Measurements from ENCODE around the gene IFT20. TPM values are rescaled to one million over a fixed set of nuclear protein-coding genes. Genes with fewer than 3 reads are reported as not detected.

IFT20 gene
- polyA plus RNA-seq, 1 donor (not counting 4 experiments of a cell fraction or from before 2014, with no cell fraction given) = 28.7 TPM

GRCh38 chr17:28357061-28357900 is 22.0 kb upstream of the IFT20 start, which contains the start of gene POLDIP2:
Gene POLDIP2 (minus strand): TSS chr17:28357527. CDS start chr17:28357448, 79 bp downstream.
- no peaks in the 10 kb centered on the region for H3K27me3 ChIP-seq (ENCODE audit: control insufficient read depth, extremely low read depth, insufficient read depth, low read length)
- peak within 1 kb of the TSS; percentile 92 to 98 (median 97) for H3K4me3 ChIP-seq (ENCODE audit: control insufficient read depth in 2 of 3, extremely low read depth in 1 of 3, insufficient read depth in 2 of 3, low read depth in 1 of 3, low read length in 3 of 3)
- peak within 1 kb of the TSS; percentile 99 for H3K4me2 ChIP-seq (ENCODE audit: control insufficient read depth, extremely low read depth, insufficient read depth, low read depth, low read length)
- dilution Hi-C loops (cut with MboI; ENCODE audit: extremely low pct_ligation_motif_present, low sequenced_read_pairs) = no loop called here
- peak within 1 kb of the TSS; percentile 91 for H2AFZ ChIP-seq (ENCODE audit: control insufficient read depth, low read length)
- H3K36me3 ChIP-seq (ENCODE audit: control insufficient read depth in 2 of 2, extremely low read depth in 1 of 2, insufficient read depth in 2 of 2, low read length in 2 of 2) = peaks cover 32 to 35% of the 10 kb centered on the region in 2 experiments
- peaks cover 35% of the 10 kb centered on the region for H3K79me2 ChIP-seq (ENCODE audit: control insufficient read depth, insufficient read depth, low read length)
- peak within 1 kb of the TSS; percentile 93 for H3K9ac ChIP-seq (ENCODE audit: control insufficient read depth, extremely low read depth, insufficient read depth, low read length)
- no peaks in the 10 kb centered on the region for H4K20me1 ChIP-seq (ENCODE audit: control insufficient read depth, extremely low read depth, insufficient read depth, low read length)
- peak within 1 kb of the TSS; percentile 87 for H3K27ac ChIP-seq (ENCODE audit: control insufficient read depth, insufficient read depth, low read length)
- H3K9me3 ChIP-seq (ENCODE audit: control insufficient read depth, low read depth, low read length) = no peaks in the 10 kb centered on the region
- DNase-seq (ENCODE audit: low read depth, low spot score) (no peak), FAIRE-seq (no peak)
- peaks cover 15% of the 10 kb centered on the region for H3K4me1 ChIP-seq (ENCODE audit: control insufficient read depth, extremely low read depth, insufficient read depth, low read length)
- TF ChIP-seq EZH2 (IDR thresholded peaks at IDR 0.05; ENCODE audit: low read length) (no peak), CTCF (optimal IDR thresholded peaks at IDR 0.05 in 1 of 3, IDR thresholded peaks at IDR 0.05 in 1 of 3, conservative IDR thresholded peaks at IDR 0.05 in 1 of 3; ENCODE audit: extremely low read depth in 1 of 3, insufficient read depth in 2 of 3, low read length in 3 of 3) (no peak)
- H3K9me1 ChIP-seq (ENCODE audit: control insufficient read depth, extremely low read depth, insufficient read depth, low read length) = no peaks in the 10 kb centered on the region

GRCh38 chr17:28350271-28350670 is 15.0 kb upstream of the IFT20 start:
- H3K9ac ChIP-seq (ENCODE audit: control insufficient read depth, extremely low read depth, insufficient read depth, low read length) = no peak overlapping the region
- H3K9me1 ChIP-seq (ENCODE audit: control insufficient read depth, extremely low read depth, insufficient read depth, low read length) = no peaks in the 10 kb centered on the region
- FAIRE-seq (no peak), DNase-seq (ENCODE audit: low read depth, low spot score) (no peak)
- H3K27me3 ChIP-seq (ENCODE audit: control insufficient read depth, extremely low read depth, insufficient read depth, low read length) = no peaks in the 10 kb centered on the region
- H3K9me3 ChIP-seq (ENCODE audit: control insufficient read depth, low read depth, low read length) = no peaks in the 10 kb centered on the region
- dilution Hi-C loops (cut with MboI; ENCODE audit: extremely low pct_ligation_motif_present, low sequenced_read_pairs) = no loop called here
- no peaks in the 10 kb centered on the region for H4K20me1 ChIP-seq (ENCODE audit: control insufficient read depth, extremely low read depth, insufficient read depth, low read length)
- TF ChIP-seq EZH2 (IDR thresholded peaks at IDR 0.05; ENCODE audit: low read length) = no peak
- no peak for TF ChIP-seq CTCF (optimal IDR thresholded peaks at IDR 0.05 in 1 of 3, IDR thresholded peaks at IDR 0.05 in 1 of 3, conservative IDR thresholded peaks at IDR 0.05 in 1 of 3; ENCODE audit: extremely low read depth in 1 of 3, insufficient read depth in 2 of 3, low read length in 3 of 3)
- H3K79me2 ChIP-seq (ENCODE audit: control insufficient read depth, insufficient read depth, low read length) = peaks cover 6% of the 10 kb centered on the region
- no peak overlapping the region for H3K4me2 ChIP-seq (ENCODE audit: control insufficient read depth, extremely low read depth, insufficient read depth, low read depth, low read length)
- H3K4me3 ChIP-seq (ENCODE audit: control insufficient read depth in 2 of 3, extremely low read depth in 1 of 3, insufficient read depth in 2 of 3, low read depth in 1 of 3, low read length in 3 of 3) = no peak overlapping the region
- no peak overlapping the region for H2AFZ ChIP-seq (ENCODE audit: control insufficient read depth, low read length)
- no peak overlapping the region for H3K27ac ChIP-seq (ENCODE audit: control insufficient read depth, insufficient read depth, low read length)
- peaks cover 29% of the 10 kb centered on the region for H3K4me1 ChIP-seq (ENCODE audit: control insufficient read depth, extremely low read depth, insufficient read depth, low read length)
- peaks cover 53 to 56% of the 10 kb centered on the region in 2 experiments for H3K36me3 ChIP-seq (ENCODE audit: control insufficient read depth in 2 of 2, extremely low read depth in 1 of 2, insufficient read depth in 2 of 2, low read length in 2 of 2)

Data from keratinocyte (primary cell).